Measurements from ENCODE around the gene SORCS2.

DNA sequence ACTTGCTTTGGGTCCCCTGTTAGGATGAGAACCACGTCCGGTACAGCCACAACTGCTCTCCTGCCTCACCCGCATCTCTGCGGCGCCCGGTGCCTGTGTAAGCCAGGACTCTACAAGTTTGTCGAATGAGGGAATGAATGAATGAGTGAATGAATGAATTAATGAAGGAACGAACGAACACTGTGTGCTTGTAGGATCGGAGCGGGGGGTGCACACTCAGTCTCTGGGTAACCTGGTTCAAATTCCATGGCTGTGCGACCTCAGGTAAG, 443.8 kb downstream of the SORCS2 start:
- TF ChIP-seq, protein P1, sequence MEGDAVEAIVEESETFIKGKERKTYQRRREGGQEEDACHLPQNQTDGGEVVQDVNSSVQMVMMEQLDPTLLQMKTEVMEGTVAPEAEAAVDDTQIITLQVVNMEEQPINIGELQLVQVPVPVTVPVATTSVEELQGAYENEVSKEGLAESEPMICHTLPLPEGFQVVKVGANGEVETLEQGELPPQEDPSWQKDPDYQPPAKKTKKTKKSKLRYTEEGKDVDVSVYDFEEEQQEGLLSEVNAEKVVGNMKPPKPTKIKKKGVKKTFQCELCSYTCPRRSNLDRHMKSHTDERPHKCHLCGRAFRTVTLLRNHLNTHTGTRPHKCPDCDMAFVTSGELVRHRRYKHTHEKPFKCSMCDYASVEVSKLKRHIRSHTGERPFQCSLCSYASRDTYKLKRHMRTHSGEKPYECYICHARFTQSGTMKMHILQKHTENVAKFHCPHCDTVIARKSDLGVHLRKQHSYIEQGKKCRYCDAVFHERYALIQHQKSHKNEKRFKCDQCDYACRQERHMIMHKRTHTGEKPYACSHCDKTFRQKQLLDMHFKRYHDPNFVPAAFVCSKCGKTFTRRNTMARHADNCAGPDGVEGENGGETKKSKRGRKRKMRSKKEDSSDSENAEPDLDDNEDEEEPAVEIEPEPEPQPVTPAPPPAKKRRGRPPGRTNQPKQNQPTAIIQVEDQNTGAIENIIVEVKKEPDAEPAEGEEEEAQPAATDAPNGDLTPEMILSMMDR (IDR thresholded peaks at IDR 0.05): no peak
- no peak for TF ChIP-seq EZH2 (IDR thresholded peaks at IDR 0.05; ENCODE audit: borderline replicate concordance, insufficient read depth, low read depth, low read length, poor library complexity, severe bottlenecking)
